AG10803 (cell line): ENCODE measurements around the gene PSMD11.

Experiments
- DNase-seq: peaks from one replicate; pipeline ENCODE4 v3.0.0; 2010; ENCODE audit warnings: low read depth
- H3K4me3 ChIP-seq: 2 replicates; pipeline ENCODE4 v1.5.1; 2011; ENCODE audit warnings: mild to moderate bottlenecking, low read length, control low read depth
- CTCF ChIP-seq: conservative IDR thresholded peaks from 2 replicates; pipeline ENCODE4 v1.5.1; 2011; ENCODE audit warnings: mild to moderate bottlenecking, low read length, control low read depth, inconsistent platforms

PSMD11 gene

GRCh38 chr17:32464374-32464773, 20.1 kb downstream of the PSMD11 start:
- no peak for TF ChIP-seq CTCF
- DNase-seq, result no peak
- no peak overlapping the region for H3K4me3 ChIP-seq

GRCh38 chr17:32467949-32468348, 23.6 kb downstream of the PSMD11 start:
- TF ChIP-seq CTCF, result no peak
- no peak for DNase-seq
- H3K4me3 ChIP-seq, result no peak overlapping the region

GRCh38 chr17:32470405-32471167, 26.3 kb downstream of the PSMD11 start:
- TF ChIP-seq CTCF, result no peak
- no peak overlapping the region for H3K4me3 ChIP-seq
- DNase-seq, result no peak

- no peak overlapping the region for H3K4me3 ChIP-seq
- TF ChIP-seq CTCF, result no peak
- no peak for DNase-seq
Measured at GRCh38 chr17:32471652-32472051, 27.3 kb downstream of the PSMD11 start.

GRCh38 chr17:32475258-32475657, 30.9 kb downstream of the PSMD11 start:
- H3K4me3 ChIP-seq, result no peak overlapping the region
- DNase-seq, result no peak
- no peak for TF ChIP-seq CTCF

GRCh38 chr17:32477220-32477619, 32.9 kb downstream of the PSMD11 start:
- TF ChIP-seq CTCF, result no peak
- no peak for DNase-seq
- no peak overlapping the region for H3K4me3 ChIP-seq

GRCh38 chr17:32479074-32479617, 34.8 kb downstream of the PSMD11 start:
- no peak for DNase-seq
- TF ChIP-seq CTCF, result no peak
- H3K4me3 ChIP-seq, result no peak overlapping the region
